Measurements from ENCODE around the gene EMC1.
"Not testable (repeated sequence)": the region's sequence is repeated elsewhere in the genome, so short reads cannot be mapped to it uniquely, and the experiment has no call there.

EMC1 gene

GRCh38 chr1:19186001-19186400 lies 65.3 kb downstream of the EMC1 start:
- DNase-seq: no peak

DNA sequence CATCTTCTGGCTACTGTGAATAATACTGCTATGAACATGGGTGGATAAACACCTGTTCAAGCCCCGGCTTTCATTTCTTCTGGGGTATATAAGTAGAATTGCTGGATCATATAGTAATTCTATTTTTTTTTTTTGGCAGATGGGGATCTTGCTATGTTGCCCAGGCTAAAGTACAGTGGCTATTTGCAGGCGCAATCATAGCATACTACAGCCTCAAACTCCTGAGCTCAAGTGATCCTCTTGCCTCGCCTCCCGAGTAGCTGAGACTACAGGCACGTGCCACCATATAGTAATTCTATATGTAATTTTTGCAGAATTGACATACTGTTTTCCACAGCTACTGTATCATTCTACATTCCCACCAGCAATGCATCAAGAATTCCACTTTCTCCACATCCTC lies 69.1 kb downstream of the EMC1 start:
- DNase-seq: no peak

GRCh38 chr1:19180265-19180657 lies 71.1 kb downstream of the EMC1 start:
- not testable (repeated sequence) for DNase-seq

- DNase-seq: no peak
Measured at GRCh38 chr1:19179597-19180264, 71.6 kb downstream of the EMC1 start.

DNA sequence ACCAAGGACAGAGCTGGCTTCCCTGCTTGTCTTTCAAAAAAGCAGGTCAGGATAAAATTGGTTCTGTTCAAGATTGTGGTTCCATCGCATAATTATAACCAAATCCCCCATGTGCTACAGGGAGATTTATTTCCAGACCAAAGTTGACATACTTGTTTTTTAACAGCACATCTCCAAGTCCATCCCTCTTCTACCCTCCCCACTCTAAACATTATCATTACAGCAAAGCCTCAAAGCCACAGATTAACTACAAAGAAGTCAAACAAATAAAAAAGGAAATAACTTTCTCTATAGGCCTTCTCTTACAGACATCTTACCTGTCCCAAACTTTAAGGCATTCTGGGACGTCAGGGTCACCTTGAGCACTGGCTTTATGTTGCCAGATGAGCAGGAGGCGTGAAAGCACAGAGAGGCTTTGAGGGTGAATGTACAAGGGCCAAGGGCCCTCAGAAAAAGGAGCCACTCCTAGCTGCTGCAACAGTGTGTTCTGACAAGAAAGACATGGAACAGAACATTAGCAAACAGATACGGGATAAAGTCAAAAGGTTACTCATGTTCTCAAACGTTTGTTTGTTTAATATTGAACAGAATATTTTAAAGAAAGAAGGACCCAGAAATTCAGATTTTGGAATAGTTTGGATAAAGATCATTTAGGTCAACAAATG lies 72.5 kb downstream of the EMC1 start:
- no peak for DNase-seq

DNA sequence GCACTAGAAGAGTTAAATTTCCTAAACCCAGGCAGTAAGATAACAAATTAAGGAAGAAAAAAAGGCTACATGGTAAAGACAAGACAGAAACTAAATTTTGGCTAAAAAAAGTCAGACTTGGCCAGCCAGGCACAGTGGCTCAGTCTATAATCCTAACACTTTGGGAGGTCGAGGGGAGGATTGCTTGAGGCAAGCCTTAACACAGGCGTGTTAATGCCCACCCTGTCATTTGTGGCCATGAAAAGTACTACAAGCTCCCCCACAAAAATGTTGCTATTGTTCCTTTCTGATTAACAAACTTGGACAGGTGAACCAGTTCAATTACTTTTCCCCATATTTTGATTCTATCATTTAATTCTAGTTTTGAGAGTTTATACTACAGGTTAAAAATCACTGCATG lies 73.5 kb downstream of the EMC1 start:
- DNase-seq: no peak

DNA sequence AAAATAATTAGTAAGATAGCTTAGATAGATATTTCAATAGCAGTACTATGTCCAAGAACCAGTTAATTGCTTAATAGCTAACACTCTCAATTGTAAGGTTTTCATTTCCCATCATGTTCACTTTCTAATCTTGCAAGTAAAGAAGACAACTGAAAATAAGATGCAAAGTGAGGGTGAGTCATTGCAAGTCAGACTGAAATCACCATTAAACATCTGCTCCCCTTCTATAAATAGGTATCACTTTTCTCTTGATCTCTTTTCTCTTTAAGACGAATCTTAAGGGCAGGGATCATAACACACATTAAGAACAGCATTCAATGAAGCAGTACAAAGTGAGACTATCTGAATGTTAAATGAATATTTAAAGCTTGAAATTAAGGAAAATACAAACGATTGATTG lies 81.7 kb downstream of the EMC1 start:
- DNase-seq: peak; percentile 6

GRCh38 chr1:19167140-19167539 lies 84.2 kb downstream of the EMC1 start:
- DNase-seq: no peak

DNA sequence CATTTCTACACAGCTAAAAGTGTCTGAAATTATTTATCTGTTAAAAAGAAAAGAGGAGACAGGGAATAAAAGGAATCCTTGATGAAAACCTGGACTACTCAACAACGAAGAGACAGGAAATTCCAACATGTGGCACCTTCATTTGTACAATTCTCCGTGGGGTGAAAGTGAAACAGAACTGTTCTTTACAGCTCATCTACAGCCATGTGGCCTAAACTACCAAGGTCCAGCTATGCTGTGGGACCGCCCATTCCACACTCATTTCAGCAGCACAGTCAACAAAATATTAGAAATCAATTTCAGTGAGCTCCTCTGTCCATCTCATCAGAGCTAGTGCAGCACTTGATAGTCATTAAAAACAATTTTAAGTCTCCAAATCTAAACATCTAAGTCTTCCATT lies 85.3 kb downstream of the EMC1 start:
- DNase-seq: no peak
